Effector memory CD8-positive, alpha-beta T cell (primary cell): ENCODE measurements around the gene MAP4K4.
A peak's percentile ranks its signal among the peaks of the same experiment; 100 is the strongest.

Experiments
- ATAC-seq: fragments of 150-1000 bp; cut with Tn5 transposase; replicated peaks from 2 replicates; pipeline ENCODE4 v1.10.0; 2021; ENCODE audit warnings: mild to moderate bottlenecking, moderate library complexity
- DNase-seq, 3 experiments: peaks; one replicate each; pipeline ENCODE4 v3.0.0; 2021
- H3K27ac Mint-ChIP-seq, 2 donors: one replicate each; pipeline ENCODE4 v1.8.0; 2022; ENCODE audit warnings: mild to moderate bottlenecking in 2 of 2, mixed read lengths in 2 of 2, moderate library complexity in 2 of 2
- H3K27me3 Mint-ChIP-seq, 2 donors: one replicate each; pipeline ENCODE4 v1.8.0; 2022; ENCODE audit warnings: mixed read lengths in 2 of 2
- H3K36me3 Mint-ChIP-seq: one replicate; pipeline ENCODE4 v1.8.0; 2022; ENCODE audit warnings: mild to moderate bottlenecking, moderate library complexity, mixed read lengths; ENCODE audit not compliant: insufficient read depth
- H3K4me1 Mint-ChIP-seq, 2 donors: one replicate each; pipeline ENCODE4 v1.8.0; 2022; ENCODE audit warnings: low read depth in 2 of 2, mixed read lengths in 2 of 2
- H3K4me3 Mint-ChIP-seq, 2 donors: one replicate each; pipeline ENCODE4 v1.8.0; 2022; ENCODE audit warnings: mild to moderate bottlenecking in 2 of 2, mixed read lengths in 2 of 2, moderate library complexity in 2 of 2
- H3K9me3 Mint-ChIP-seq, 2 donors: one replicate each; pipeline ENCODE4 v1.8.0; 2022; ENCODE audit warnings: mixed read lengths in 2 of 2

Gene MAP4K4

GRCh38 chr2:101854877-101855276, 157.4 kb downstream of the MAP4K4 start:
- Mint-ChIP-seq H3K4me3 (no peak overlapping the region), H3K36me3 (peaks cover 30% of the 10 kb centered on the region), H3K4me1 (peaks cover 5 to 7% of the 10 kb centered on the region in 2 donors), H3K27ac (peak overlapping the region in 1 of 2 donors; percentile 74), H3K27me3 (no peaks in the 10 kb centered on the region), H3K9me3 (no peaks in the 10 kb centered on the region)
- ATAC-seq (no peak), DNase-seq (no peak)

GRCh38 chr2:101855776-101856175, 158.3 kb downstream of the MAP4K4 start:
- Mint-ChIP-seq H3K27me3 (no peaks in the 10 kb centered on the region), H3K9me3 (no peaks in the 10 kb centered on the region), H3K4me3 (no peak overlapping the region), H3K4me1 (peaks cover 5 to 8% of the 10 kb centered on the region in 2 donors), H3K36me3 (peaks cover 39% of the 10 kb centered on the region), H3K27ac (no peak overlapping the region)
- ATAC-seq (no peak), DNase-seq (no peak)

- peaks cover 54% of the 10 kb centered on the region for H3K36me3 Mint-ChIP-seq
Observed at GRCh38 chr2:101858246-101858645, 160.7 kb downstream of the MAP4K4 start.

GRCh38 chr2:101858910-101859309, 161.4 kb downstream of the MAP4K4 start:
- H3K4me1 Mint-ChIP-seq, result peaks cover 7 to 17% of the 10 kb centered on the region in 2 donors
- H3K27me3 Mint-ChIP-seq, result no peaks in the 10 kb centered on the region
- H3K27ac Mint-ChIP-seq, result no peak overlapping the region

More at GRCh38 chr2:101858246-101858645, 160.7 kb downstream of the MAP4K4 start:
- H3K4me3 Mint-ChIP-seq, result no peak overlapping the region
- peak overlapping the region; percentile 17 to 46 for H3K27ac Mint-ChIP-seq
- H3K4me1 Mint-ChIP-seq, result peaks cover 7 to 17% of the 10 kb centered on the region in 2 donors
- no peaks in the 10 kb centered on the region for H3K27me3 Mint-ChIP-seq
- H3K9me3 Mint-ChIP-seq, result no peaks in the 10 kb centered on the region
- DNase-seq (no peak), ATAC-seq (no peak)

GRCh38 chr2:101859604-101860003, 162.1 kb downstream of the MAP4K4 start:
- DNase-seq, result no peak
- Mint-ChIP-seq H3K27ac (peak overlapping the region in 1 of 2 donors; percentile 41), H3K4me3 (no peak overlapping the region), H3K27me3 (no peaks in the 10 kb centered on the region), H3K36me3 (peaks cover 54% of the 10 kb centered on the region), H3K9me3 (no peaks in the 10 kb centered on the region), H3K4me1 (peaks cover 7 to 17% of the 10 kb centered on the region in 2 donors)
- ATAC-seq, result no peak

More at GRCh38 chr2:101858910-101859309, 161.4 kb downstream of the MAP4K4 start:
- DNase-seq (no peak), ATAC-seq (no peak)
- no peak overlapping the region for H3K4me3 Mint-ChIP-seq
- H3K9me3 Mint-ChIP-seq, result no peaks in the 10 kb centered on the region
- H3K36me3 Mint-ChIP-seq, result peaks cover 55% of the 10 kb centered on the region

- Mint-ChIP-seq H3K27me3 (no peaks in the 10 kb centered on the region), H3K4me1 (peaks cover 5 to 17% of the 10 kb centered on the region in 2 donors), H3K4me3 (no peak overlapping the region), H3K27ac (peak overlapping the region in 1 of 2 donors; percentile 41), H3K9me3 (no peaks in the 10 kb centered on the region), H3K36me3 (peaks cover 59% of the 10 kb centered on the region)
- no peak for ATAC-seq
- no peak for DNase-seq
Observed at GRCh38 chr2:101860157-101860556, 162.7 kb downstream of the MAP4K4 start.

- peaks cover 5 to 14% of the 10 kb centered on the region in 2 donors for H3K4me1 Mint-ChIP-seq
- no peak for DNase-seq
- peak overlapping the region in 1 of 2 donors; percentile 86 for H3K27ac Mint-ChIP-seq
- no peak overlapping the region for H3K4me3 Mint-ChIP-seq
- ATAC-seq, result no peak
- H3K36me3 Mint-ChIP-seq, result peaks cover 59% of the 10 kb centered on the region
- H3K27me3 Mint-ChIP-seq, result no peaks in the 10 kb centered on the region
- no peaks in the 10 kb centered on the region for H3K9me3 Mint-ChIP-seq
Observed at GRCh38 chr2:101860782-101861181, 163.3 kb downstream of the MAP4K4 start.

- no peaks in the 10 kb centered on the region for H3K27me3 Mint-ChIP-seq
- DNase-seq, result no peak
- H3K36me3 Mint-ChIP-seq, result peaks cover 63% of the 10 kb centered on the region
- H3K4me3 Mint-ChIP-seq, result no peak overlapping the region
- H3K9me3 Mint-ChIP-seq, result no peaks in the 10 kb centered on the region
- ATAC-seq, result no peak
- peaks cover 5 to 13% of the 10 kb centered on the region in 2 donors for H3K4me1 Mint-ChIP-seq
- H3K27ac Mint-ChIP-seq, result peak overlapping the region; percentile 75 to 86
Observed at GRCh38 chr2:101861382-101861781, 163.9 kb downstream of the MAP4K4 start.

GRCh38 chr2:101863534-101863933, 166.0 kb downstream of the MAP4K4 start:
- no peaks in the 10 kb centered on the region for H3K9me3 Mint-ChIP-seq
- peak overlapping the region in 1 of 2 donors; percentile 65 for H3K27ac Mint-ChIP-seq
- H3K4me1 Mint-ChIP-seq, result peaks cover 2 to 9% of the 10 kb centered on the region in 2 donors
- DNase-seq (no peak), ATAC-seq (no peak)
- H3K27me3 Mint-ChIP-seq, result no peaks in the 10 kb centered on the region
- peaks cover 78% of the 10 kb centered on the region for H3K36me3 Mint-ChIP-seq
- no peak overlapping the region for H3K4me3 Mint-ChIP-seq

- H3K27ac Mint-ChIP-seq, result no peak overlapping the region
- peaks cover 2 to 9% of the 10 kb centered on the region in 2 donors for H3K4me1 Mint-ChIP-seq
- DNase-seq (no peak), ATAC-seq (no peak)
- H3K9me3 Mint-ChIP-seq, result no peaks in the 10 kb centered on the region
- H3K36me3 Mint-ChIP-seq, result peaks cover 80% of the 10 kb centered on the region
- no peak overlapping the region for H3K4me3 Mint-ChIP-seq
- H3K27me3 Mint-ChIP-seq, result no peaks in the 10 kb centered on the region
Observed at GRCh38 chr2:101864426-101864825, 166.9 kb downstream of the MAP4K4 start.

- no peak for ATAC-seq
- Mint-ChIP-seq H3K27ac (no peak overlapping the region), H3K4me3 (no peak overlapping the region), H3K36me3 (peaks cover 83% of the 10 kb centered on the region), H3K9me3 (no peaks in the 10 kb centered on the region), H3K27me3 (no peaks in the 10 kb centered on the region), H3K4me1 (no peaks in the 10 kb centered on the region)
- DNase-seq, result no peak
Observed at GRCh38 chr2:101868525-101868924, 171.0 kb downstream of the MAP4K4 start.

- peaks cover 89% of the 10 kb centered on the region for H3K36me3 Mint-ChIP-seq
- H3K4me3 Mint-ChIP-seq, result no peak overlapping the region
- DNase-seq (no peak), ATAC-seq (no peak)
- no peak overlapping the region for H3K27ac Mint-ChIP-seq
- H3K4me1 Mint-ChIP-seq, result no peaks in the 10 kb centered on the region
- no peaks in the 10 kb centered on the region for H3K27me3 Mint-ChIP-seq
- no peaks in the 10 kb centered on the region for H3K9me3 Mint-ChIP-seq
Observed at GRCh38 chr2:101869527-101869926, 172.0 kb downstream of the MAP4K4 start.

GRCh38 chr2:101870444-101870843, 172.9 kb downstream of the MAP4K4 start:
- no peak for ATAC-seq
- peak overlapping the region; percentile 12 to 76 for H3K27ac Mint-ChIP-seq
- H3K9me3 Mint-ChIP-seq, result no peaks in the 10 kb centered on the region
- DNase-seq, result no peak
- peaks cover 91% of the 10 kb centered on the region for H3K36me3 Mint-ChIP-seq
- H3K4me1 Mint-ChIP-seq, result no peaks in the 10 kb centered on the region
- no peak overlapping the region for H3K4me3 Mint-ChIP-seq
- no peaks in the 10 kb centered on the region for H3K27me3 Mint-ChIP-seq

- no peak overlapping the region for H3K4me3 Mint-ChIP-seq
- no peak for ATAC-seq
- no peaks in the 10 kb centered on the region for H3K27me3 Mint-ChIP-seq
- no peaks in the 10 kb centered on the region for H3K4me1 Mint-ChIP-seq
- H3K36me3 Mint-ChIP-seq, result peaks cover 88% of the 10 kb centered on the region
- no peak overlapping the region for H3K27ac Mint-ChIP-seq
- no peak for DNase-seq
- no peaks in the 10 kb centered on the region for H3K9me3 Mint-ChIP-seq
Observed at GRCh38 chr2:101871480-101871879, 174.0 kb downstream of the MAP4K4 start.

- no peaks in the 10 kb centered on the region for H3K9me3 Mint-ChIP-seq
- H3K27me3 Mint-ChIP-seq, result no peaks in the 10 kb centered on the region
- no peak overlapping the region for H3K4me3 Mint-ChIP-seq
- no peaks in the 10 kb centered on the region for H3K4me1 Mint-ChIP-seq
- peak overlapping the region; percentile 11 to 69 for H3K27ac Mint-ChIP-seq
- DNase-seq (no peak), ATAC-seq (no peak)
- H3K36me3 Mint-ChIP-seq, result peaks cover 89% of the 10 kb centered on the region
Observed at GRCh38 chr2:101872480-101872879, 175.0 kb downstream of the MAP4K4 start.
